ENCODE results near the gene KIAA1210. TPM values are rescaled to one million over a fixed set of nuclear protein-coding genes. Genes with fewer than 3 reads are reported as not detected.
A peak's percentile ranks its signal among the peaks of the same experiment; 100 is the strongest.

Gene KIAA1210
- total RNA-seq, 1 experiment from 2014 or later = not detected

DNA sequence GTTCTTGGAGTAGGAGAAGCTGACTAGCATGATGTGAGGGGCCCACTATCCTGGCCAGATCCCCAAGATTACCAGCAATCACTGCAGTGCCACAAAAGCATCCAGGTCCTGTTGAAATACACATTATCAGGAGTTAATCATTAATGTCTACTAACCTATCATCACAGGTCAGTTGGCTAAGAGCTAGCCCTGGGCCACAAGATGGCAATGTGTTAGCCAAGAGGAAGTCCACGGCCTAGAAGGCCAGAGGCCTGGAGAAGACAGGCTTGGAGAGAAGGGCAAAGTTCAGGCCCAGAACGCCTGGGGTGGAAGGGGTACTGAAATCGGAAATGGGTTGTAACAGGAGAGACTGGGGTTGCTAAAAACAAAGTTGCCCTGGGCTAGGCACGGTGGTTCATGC lies 19.9 kb upstream of the KIAA1210 start:
- TF ChIP-seq, protein P1, sequence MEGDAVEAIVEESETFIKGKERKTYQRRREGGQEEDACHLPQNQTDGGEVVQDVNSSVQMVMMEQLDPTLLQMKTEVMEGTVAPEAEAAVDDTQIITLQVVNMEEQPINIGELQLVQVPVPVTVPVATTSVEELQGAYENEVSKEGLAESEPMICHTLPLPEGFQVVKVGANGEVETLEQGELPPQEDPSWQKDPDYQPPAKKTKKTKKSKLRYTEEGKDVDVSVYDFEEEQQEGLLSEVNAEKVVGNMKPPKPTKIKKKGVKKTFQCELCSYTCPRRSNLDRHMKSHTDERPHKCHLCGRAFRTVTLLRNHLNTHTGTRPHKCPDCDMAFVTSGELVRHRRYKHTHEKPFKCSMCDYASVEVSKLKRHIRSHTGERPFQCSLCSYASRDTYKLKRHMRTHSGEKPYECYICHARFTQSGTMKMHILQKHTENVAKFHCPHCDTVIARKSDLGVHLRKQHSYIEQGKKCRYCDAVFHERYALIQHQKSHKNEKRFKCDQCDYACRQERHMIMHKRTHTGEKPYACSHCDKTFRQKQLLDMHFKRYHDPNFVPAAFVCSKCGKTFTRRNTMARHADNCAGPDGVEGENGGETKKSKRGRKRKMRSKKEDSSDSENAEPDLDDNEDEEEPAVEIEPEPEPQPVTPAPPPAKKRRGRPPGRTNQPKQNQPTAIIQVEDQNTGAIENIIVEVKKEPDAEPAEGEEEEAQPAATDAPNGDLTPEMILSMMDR (IDR thresholded peaks at IDR 0.05; ENCODE audit: insufficient read depth in 1 of 2, low read depth in 1 of 2, low read length in 1 of 2, severe bottlenecking in 1 of 2, unreplicated experiment in 1 of 2) = no peak
- no peak overlapping the region for H3K4me3 Mint-ChIP-seq (ENCODE audit: unreplicated experiment)
- ChIA-PET CTCF (interaction anchor here (0.6 to 1.3 kb wide), 2 partner anchors 48 to 538 kb away, joined by 3 to 4 read pairs; no protein-coding TSS in a partner anchor), POLR2A (no interaction called here)
- no peaks in the 10 kb centered on the region for H3K27me3 Mint-ChIP-seq (ENCODE audit: insufficient read depth, unreplicated experiment)
- intact Hi-C loops (cut with micrococcal nuclease; ENCODE audit: unreplicated experiment) = loop anchor here (5.0 kb wide), 1 partner anchor 365 kb away; no protein-coding TSS in a partner anchor
- Histone ChIP-seq H3K4me1 (no peaks in the 10 kb centered on the region), H3K9me3 (no peaks in the 10 kb centered on the region), H3K36me3 (ENCODE audit: control insufficient read depth, insufficient read depth, low read length) (no peaks in the 10 kb centered on the region), H3K4me3 (ENCODE audit: low read depth, low read length) (no peak overlapping the region), H3K27me3 (replicated peaks; ENCODE audit: control insufficient read depth, insufficient read depth, low read length) (no peaks in the 10 kb centered on the region)
- peak; percentile 39 to 50 for DNase-seq
- peaks cover 5% of the 10 kb centered on the region for H3K36me3 Mint-ChIP-seq (ENCODE audit: insufficient read depth, unreplicated experiment)
- no peak overlapping the region for H3K27ac Mint-ChIP-seq (ENCODE audit: unreplicated experiment)
- H3K4me1 Mint-ChIP-seq (ENCODE audit: low read depth, unreplicated experiment) = no peaks in the 10 kb centered on the region
- no TSS peak for BruUV-seq (replicated peaks)
- no peaks in the 10 kb centered on the region for H3K9me3 Mint-ChIP-seq (ENCODE audit: unreplicated experiment)

DNA sequence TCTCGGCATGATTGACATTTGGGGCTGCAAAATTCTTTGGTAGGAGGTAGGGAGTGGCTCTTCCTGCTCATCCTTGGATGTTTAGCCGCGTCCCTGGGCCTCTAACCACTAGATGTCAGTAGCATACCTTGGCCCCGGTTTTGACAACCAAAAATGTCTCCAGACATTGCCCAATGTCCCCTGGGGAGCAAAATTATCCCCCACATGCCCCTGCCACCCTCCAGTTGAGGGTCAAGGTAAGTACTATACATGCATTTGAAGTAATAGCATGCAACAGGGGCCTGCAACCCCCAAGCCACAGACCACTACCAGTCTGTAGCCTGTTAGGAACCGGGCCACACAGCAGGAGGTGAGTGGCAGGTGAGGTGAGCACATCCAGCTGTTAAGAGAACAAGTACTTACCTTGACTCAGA lies 17.6 kb upstream of the KIAA1210 start:
- Histone ChIP-seq H3K4me3 (ENCODE audit: low read depth, low read length) (no peak overlapping the region), H3K9me3 (no peaks in the 10 kb centered on the region), H3K36me3 (ENCODE audit: control insufficient read depth, insufficient read depth, low read length) (no peaks in the 10 kb centered on the region), H3K27me3 (replicated peaks; ENCODE audit: control insufficient read depth, insufficient read depth, low read length) (no peaks in the 10 kb centered on the region), H3K4me1 (no peaks in the 10 kb centered on the region)
- Mint-ChIP-seq H3K4me1 (ENCODE audit: low read depth, unreplicated experiment) (no peaks in the 10 kb centered on the region), H3K36me3 (ENCODE audit: insufficient read depth, unreplicated experiment) (peaks cover 5% of the 10 kb centered on the region), H3K4me3 (ENCODE audit: unreplicated experiment) (no peak overlapping the region), H3K27me3 (ENCODE audit: insufficient read depth, unreplicated experiment) (no peaks in the 10 kb centered on the region), H3K27ac (ENCODE audit: unreplicated experiment) (no peak overlapping the region), H3K9me3 (ENCODE audit: unreplicated experiment) (no peaks in the 10 kb centered on the region)
- no TSS peak for BruUV-seq (replicated peaks)
- ChIA-PET POLR2A (no interaction called here), CTCF (interaction anchor here (1.0 kb wide), 1 partner anchor 36 kb away, joined by 4 read pairs; no protein-coding TSS in a partner anchor)
- intact Hi-C loops (cut with micrococcal nuclease; ENCODE audit: unreplicated experiment) = loop anchor here (1.0 to 5.0 kb wide), 5 partner anchors 36 to 367 kb away; no protein-coding TSS in a partner anchor
- DNase-seq = peak; percentile 32 to 36
- TF ChIP-seq, protein P1 (IDR thresholded peaks at IDR 0.05; ENCODE audit: insufficient read depth in 1 of 2, low read depth in 1 of 2, low read length in 1 of 2, severe bottlenecking in 1 of 2, unreplicated experiment in 1 of 2) = peak; percentile 23 to 61

DNA sequence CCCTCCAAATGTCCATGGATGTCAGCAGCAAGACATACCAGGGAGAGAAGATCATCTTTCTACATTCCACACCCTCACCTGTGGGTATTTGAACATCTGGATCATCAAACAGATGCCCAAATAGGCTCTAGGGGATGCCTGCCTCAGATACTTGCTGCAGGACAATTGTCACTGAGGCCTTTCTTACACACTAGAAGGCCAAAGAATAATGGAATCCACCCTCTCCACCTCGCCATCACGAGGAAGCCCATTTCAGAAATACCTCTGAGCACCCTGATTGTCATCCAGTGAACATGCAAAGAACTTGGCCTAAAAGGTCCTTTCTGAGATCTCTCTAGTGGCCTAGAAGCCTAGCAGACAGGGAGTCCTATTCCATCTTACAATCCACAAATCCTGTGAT lies 6.9 kb upstream of the KIAA1210 start:
- TF ChIP-seq, protein P1 (IDR thresholded peaks at IDR 0.05; ENCODE audit: insufficient read depth in 1 of 2, low read depth in 1 of 2, low read length in 1 of 2, severe bottlenecking in 1 of 2, unreplicated experiment in 1 of 2) = no peak
- intact Hi-C loops (cut with micrococcal nuclease; ENCODE audit: unreplicated experiment) = no loop called here
- POLR2A ChIA-PET = no interaction called here
- CTCF ChIA-PET = no interaction called here
- H3K27me3 ChIP-seq (replicated peaks; ENCODE audit: control insufficient read depth, insufficient read depth, low read length) = no peaks in the 10 kb centered on the region
- no peaks in the 10 kb centered on the region for H3K9me3 Mint-ChIP-seq (ENCODE audit: unreplicated experiment)
- no peak for DNase-seq
- no peaks in the 10 kb centered on the region for H3K36me3 Mint-ChIP-seq (ENCODE audit: insufficient read depth, unreplicated experiment)
- H3K36me3 ChIP-seq (ENCODE audit: control insufficient read depth, insufficient read depth, low read length) = no peaks in the 10 kb centered on the region
- peaks cover 2% of the 10 kb centered on the region for H3K27me3 Mint-ChIP-seq (ENCODE audit: insufficient read depth, unreplicated experiment)
- no peak overlapping the region for H3K4me3 ChIP-seq (ENCODE audit: low read depth, low read length)
- no peaks in the 10 kb centered on the region for H3K9me3 ChIP-seq
- H3K4me3 Mint-ChIP-seq (ENCODE audit: unreplicated experiment) = no peak overlapping the region
- H3K4me1 ChIP-seq = no peaks in the 10 kb centered on the region
- no peak overlapping the region for H3K27ac Mint-ChIP-seq (ENCODE audit: unreplicated experiment)
- H3K4me1 Mint-ChIP-seq (ENCODE audit: low read depth, unreplicated experiment) = no peaks in the 10 kb centered on the region
- no TSS peak for BruUV-seq (replicated peaks)
